KBM-7 (cell line): ENCODE measurements around the gene TAAR5.
A peak's percentile ranks its signal among the peaks of the same experiment; 100 is the strongest.
"Not testable (repeated sequence)": the region's sequence is repeated elsewhere in the genome, so short reads cannot be mapped to it uniquely, and the experiment has no call there.

ENCODE experiments used
- DNase-seq: peaks from one replicate; pipeline ENCODE4 v3.0.0-alpha.2; 2015
- in situ Hi-C: fragments of 300-500 bp; cut with MboI; formaldehyde crosslinking; loops from 2 replicates; pipeline ENCODE4 v1.14.3; 2020; ENCODE audit warnings: low sequenced_read_pairs, low pct_unique_long_range_greater_than_20kb, mixed read lengths

TAAR5 gene, protein sequence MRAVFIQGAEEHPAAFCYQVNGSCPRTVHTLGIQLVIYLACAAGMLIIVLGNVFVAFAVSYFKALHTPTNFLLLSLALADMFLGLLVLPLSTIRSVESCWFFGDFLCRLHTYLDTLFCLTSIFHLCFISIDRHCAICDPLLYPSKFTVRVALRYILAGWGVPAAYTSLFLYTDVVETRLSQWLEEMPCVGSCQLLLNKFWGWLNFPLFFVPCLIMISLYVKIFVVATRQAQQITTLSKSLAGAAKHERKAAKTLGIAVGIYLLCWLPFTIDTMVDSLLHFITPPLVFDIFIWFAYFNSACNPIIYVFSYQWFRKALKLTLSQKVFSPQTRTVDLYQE

DNA sequence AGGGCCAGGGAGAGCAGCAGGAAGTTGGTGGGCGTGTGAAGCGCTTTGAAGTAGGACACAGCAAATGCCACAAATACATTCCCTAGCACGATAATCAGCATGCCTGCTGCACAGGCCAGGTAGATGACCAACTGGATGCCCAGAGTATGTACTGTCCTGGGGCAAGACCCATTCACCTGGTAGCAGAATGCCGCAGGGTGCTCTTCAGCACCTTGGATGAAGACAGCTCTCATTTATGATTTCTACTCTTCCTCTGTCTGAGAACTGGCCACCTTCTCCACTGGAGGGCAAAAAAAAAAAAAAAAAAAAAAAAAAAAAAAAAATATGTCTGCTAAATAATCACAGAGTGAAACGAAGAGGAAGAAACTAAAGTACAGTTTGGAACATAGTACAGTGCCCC lies at the start of gene TAAR5:
TSS of gene TAAR5 (minus strand) at position 288 of the 400 bp plus-strand sequence. CDS start at position 233, 55 bp downstream.
- DNase-seq = no peak
- in situ Hi-C loops = no loop called here

DNA sequence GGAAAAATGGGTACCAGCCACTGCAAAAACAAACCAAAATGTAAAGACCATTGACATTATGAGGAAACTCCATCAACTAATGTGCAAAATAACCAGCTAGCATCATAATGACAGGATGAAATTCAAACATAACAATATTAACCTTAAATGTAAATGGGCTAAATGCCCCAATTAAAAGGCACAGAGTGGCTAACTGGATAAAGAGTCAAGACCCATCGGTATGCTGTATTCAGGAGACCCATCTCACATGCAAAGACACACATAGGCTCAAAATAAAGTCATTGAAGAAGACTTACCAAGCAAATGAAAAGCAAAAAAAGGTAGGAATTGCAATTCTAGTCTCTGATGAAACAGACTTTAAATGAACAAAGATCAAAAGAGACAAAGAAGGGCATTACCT lies 47.6 kb upstream of the TAAR5 start:
- DNase-seq, in situ Hi-C loops: not testable (repeated sequence)

DNA sequence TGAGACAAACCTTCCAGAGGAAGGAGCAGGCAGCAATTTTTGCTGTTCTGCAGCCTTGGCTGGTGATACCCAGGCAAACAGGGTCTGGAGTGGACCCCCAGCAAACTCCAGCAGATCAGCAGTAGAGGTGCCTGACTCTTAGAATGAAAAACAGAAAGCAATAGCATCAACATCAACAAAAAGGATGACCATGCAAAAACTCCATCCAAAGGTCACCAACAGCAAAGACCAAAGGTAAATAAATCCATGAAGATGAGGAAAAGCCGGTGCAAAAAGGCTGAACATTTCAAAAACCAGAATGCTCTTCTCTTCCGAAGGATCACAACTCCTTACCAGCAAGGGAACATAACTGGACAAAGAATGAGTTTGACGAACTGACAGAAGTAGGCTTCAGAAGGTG lies 46.4 kb upstream of the TAAR5 start:
- in situ Hi-C loops, DNase-seq: not testable (repeated sequence)

DNA sequence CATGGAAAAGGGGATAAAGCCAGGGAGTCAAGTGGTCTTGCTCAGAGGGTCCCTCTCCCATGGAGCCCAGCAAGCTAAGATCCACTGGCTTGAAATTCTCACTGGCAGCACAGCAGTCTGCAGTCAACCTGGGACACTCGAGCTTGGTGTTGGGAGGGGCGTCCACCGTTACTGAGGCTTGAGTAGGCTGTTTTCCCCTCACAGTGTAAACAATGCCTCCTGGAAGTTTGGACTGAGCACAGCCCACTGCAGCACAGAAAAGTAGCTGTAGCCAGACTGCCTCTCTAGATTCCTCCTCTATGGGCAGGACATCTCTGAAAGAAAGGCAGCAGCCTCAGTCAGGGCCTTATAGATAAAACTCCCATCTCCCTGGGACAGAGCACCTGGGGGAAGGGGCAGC lies 45.7 kb upstream of the TAAR5 start:
- DNase-seq, in situ Hi-C loops: not testable (repeated sequence)

DNA sequence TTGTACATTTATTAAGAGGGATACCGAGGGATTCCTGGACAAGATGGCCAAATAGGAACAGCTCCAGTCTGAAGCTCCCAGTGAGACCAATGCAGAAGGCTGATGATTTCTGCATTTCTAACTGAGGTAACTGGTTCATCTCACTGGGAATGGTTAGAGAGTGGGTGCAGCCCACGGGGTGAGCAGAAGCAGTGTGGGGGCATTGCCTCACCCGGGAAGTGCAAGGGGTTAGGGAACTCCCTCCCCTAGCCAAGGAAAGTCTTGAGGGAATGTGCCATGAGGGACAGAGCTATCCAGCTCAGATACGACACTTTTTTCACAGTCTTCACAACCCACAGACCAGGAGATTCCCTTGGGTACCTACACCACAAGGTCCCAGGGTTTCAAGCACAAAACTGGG lies 45.3 kb upstream of the TAAR5 start:
- in situ Hi-C loops = no loop called here

DNA sequence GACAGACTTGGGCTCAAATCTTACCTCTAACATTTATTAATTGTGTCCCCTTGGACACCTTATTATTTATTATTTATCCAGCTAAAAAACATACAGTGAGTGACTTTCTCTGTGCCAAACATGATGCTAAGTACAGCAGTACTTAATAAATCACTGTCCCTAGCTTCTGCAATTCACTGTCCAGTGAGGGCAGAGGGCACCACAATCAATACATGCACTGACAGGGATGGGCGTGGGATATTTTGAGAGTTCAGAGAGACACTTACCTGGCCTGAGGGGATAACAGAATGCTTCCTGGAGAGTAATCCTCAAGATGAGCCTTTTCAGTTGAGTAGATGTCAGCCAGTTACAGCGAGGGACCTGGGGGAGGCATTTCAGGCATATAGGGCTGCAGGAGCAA lies 43.8 kb upstream of the TAAR5 start:
- DNase-seq = no peak
- in situ Hi-C loops = no loop called here

More for the DNA sequence above, 45.3 kb upstream of the TAAR5 start:
- no peak for DNase-seq

DNA sequence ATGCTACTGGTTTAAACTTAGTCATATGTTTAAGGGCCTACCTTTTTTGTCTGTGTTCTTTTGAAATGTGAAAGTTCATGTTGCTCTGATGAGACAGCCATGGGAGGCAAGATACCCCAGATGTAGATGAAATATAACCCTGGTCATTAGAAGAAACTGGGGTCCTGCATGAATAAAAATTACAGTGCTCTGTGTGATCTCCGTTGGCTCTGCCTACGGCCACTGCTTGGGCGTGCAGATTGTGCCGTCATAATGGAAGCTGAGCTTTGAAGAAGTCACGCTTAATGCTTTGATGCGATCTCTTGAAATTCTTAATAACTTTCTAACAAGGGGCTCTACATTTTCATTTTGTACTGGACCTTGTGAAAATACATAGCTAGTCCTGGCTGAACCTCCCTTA lies 34.6 kb upstream of the TAAR5 start, which contains the start of gene TAAR2:
TSS of gene TAAR2 (minus strand) at position 101 of the 400 bp plus-strand sequence. CDS start at position 101, 0 bp downstream.
- in situ Hi-C loops = no loop called here
- no peak for DNase-seq

DNA sequence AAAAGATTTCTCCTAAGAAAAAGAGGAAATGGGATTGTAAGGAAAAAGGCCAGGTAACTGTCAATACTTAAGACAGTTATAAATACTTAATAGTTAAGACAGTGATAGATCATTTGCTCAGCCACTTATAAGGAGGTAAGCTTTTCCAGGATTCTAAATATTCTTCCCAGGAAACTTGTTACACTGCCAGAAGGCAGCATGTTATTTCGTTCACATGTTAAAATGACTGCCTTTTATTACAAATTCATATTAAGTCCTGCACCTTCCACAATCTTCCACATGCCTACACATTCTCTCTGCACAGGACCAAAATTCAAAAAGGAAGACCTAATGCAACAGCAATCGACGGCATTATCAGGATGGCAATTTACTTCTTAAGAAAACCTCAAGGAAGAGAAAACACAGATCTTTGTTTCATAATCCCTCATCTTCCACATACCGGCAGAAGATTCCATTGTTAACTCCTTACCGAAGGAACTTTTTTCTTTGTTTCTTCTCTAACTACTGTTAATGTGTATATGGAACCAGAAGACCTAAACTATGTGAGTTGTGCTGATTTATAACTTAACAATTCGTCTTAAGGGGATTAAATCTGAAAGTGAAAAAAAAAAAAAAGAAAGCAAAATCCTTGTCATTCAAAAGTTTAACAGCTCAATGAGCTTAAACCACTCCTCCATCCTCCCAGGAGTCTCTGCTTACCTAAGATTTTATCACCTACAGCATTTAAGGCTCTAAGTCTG lies 33.7 kb upstream of the TAAR5 start:
- DNase-seq = no peak
- in situ Hi-C loops = no loop called here

DNA sequence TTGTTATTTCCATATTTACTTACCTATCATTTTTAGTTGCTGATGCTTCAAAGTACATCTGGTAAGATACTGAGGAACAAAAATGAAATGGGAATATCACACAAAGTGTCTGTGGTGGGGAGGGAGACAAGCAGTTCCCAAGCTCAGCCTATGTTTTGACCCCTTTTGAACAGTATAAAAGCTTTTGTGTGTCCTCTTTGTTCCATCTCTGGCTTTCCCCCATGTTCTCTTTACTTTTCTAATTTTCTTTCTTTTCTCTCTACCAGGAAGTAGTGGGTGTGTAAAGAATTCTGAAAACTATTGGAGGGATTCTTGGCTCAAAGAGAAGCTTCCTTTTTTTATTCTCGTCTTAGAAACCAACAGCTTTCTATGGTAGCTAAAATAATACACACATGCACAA lies 27.1 kb upstream of the TAAR5 start:
- in situ Hi-C loops = no loop called here
- DNase-seq = no peak

DNA sequence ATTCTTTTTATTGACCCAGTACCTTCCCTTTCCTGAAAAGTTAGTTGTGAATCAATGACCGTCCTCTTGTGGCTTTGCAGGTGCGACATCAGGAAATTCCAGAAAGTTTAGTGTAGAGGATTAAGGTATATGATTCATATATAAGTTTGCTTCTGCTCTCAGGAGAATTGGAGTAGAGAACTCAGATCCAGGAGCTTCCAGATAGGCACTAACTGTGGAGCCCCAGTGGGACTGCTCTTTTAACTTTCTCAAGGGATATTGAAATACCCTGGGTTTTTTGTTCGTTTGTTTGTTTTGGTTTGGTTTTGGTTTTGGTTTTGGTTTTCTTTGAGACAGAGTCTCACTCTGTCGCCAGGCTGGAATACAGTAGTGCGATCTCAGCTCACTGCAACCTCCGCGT lies 25.0 kb upstream of the TAAR5 start:
- in situ Hi-C loops = no loop called here
- no peak for DNase-seq

DNA sequence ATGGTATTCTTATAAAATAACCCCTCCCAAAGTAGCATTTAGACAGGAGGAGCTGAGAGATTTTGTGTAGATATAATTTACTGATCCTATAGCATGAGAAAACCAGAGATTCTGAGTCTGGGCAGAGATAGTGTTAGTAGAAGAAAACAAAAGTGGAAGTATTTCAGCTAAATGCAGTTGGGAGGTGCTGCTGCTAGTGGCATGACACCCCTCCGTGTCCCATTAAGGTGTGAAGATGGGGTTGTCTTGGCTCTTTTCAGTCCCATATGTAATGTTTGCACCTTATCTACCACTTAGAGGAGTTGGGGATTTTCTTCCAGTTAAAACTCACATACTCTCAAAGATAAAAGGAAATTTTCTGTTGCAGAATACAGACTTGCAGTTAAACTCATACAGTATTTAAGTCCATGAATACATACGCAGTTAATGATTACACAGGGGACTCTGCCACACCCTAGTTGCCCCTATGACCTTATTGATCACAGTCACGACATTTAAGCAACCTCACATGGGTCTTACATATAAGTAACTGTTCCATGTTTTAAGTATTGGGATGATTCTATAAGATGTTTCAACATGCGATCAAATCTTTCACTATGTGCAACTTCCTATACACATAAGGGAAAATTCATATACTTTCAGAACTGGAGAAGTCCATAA lies 23.0 kb upstream of the TAAR5 start:
- in situ Hi-C loops = no loop called here
- DNase-seq = no peak

DNA sequence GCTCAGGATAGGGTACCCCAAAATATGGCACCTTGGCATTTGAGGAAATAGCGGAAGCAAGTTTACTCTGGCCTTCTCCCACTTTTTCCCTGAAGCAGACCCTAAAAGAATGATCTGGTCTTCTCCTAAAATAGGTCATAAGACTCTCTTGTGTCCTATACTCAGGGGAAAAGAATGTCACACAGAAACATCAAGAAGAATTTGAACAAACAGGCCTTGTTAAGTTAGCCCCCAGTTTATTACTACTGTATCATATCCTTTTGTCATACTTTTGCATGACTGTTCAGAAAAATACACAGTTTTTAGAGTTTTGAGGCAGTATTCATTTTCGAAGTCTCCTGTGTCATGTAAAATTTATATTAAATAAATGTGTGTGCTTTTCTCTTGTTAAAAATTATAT lies 22.1 kb upstream of the TAAR5 start:
- DNase-seq = no peak
- in situ Hi-C loops = no loop called here

DNA sequence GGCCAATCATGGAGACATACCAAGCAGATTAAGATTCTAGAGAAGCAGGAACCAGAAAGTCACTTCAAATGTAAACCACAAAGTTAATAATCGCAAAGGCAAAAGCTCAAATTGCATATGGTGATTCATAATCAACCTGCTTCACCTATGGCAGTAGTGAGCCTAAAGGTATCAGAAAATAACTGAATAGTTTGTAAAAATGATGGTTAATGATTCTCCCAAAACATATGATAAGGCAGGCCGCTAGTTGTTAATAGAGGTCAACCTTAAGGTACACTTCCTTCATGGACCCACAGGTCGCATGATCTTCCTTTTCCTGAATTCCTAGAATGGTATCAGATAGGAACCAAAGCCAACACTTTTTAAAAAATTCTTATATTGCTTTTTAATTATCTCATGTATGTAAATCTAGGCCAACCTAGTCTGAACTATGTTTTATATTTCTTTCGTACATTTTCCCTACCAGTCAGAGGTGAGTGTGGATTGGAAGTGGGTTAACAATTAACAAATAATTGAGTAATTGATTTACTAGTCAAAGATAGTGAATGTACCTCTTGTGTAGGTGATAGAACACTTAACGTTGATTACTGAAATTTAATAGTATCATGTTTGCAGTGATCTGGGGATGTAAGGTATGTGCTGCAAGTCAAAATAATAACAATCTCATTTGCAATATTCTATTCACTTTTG lies 18.1 kb upstream of the TAAR5 start:
- no peak for DNase-seq
- in situ Hi-C loops = no loop called here

DNA sequence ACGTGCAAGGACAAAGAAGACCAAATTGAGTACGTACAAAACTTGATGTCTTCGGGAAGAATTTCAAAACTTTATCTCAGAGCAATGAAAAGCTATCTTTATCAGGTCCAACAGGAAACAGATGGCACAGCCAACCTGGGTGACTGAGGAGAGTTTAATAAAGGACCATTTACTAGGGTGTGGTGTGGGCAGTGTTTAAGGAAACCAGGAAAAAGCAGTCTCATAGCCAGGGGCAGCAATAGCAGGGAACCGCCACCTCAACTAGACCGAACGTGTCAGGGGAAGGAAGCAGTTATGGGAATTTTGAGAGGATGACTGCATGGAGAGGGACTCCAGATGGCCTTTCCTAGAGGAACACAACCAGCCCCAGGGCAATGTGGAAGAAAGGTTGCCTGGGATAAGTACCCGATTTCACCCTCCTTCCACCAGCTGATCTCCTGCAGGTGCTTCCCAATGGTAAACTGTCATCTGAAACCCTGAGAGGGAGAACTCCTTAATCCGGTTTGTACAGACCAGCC lies 15.2 kb upstream of the TAAR5 start:
- no peak for DNase-seq

DNA sequence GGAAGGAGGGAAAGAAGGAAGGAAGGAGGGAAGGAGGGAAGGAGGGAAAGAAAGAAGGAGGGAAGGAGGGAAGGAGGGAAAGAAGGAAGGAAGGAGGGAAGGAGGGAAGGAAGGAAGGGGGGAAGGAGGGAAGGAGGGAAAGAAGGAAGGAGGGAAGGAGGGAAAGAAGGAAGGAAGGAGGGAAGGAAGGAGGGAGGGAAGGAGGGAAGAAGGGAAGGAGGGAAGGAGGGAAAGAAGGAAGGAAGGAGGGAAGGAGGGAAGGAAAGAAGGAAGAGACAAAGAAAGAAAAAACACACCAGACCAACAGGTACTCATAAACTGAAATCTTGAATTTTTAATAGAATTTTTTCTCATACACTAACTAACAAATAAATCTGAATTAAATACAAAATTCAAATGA lies 11.4 kb upstream of the TAAR5 start:
- in situ Hi-C loops, DNase-seq: not testable (repeated sequence)

More for the DNA sequence above, 15.2 kb upstream of the TAAR5 start:
- in situ Hi-C loops = no loop called here

DNA sequence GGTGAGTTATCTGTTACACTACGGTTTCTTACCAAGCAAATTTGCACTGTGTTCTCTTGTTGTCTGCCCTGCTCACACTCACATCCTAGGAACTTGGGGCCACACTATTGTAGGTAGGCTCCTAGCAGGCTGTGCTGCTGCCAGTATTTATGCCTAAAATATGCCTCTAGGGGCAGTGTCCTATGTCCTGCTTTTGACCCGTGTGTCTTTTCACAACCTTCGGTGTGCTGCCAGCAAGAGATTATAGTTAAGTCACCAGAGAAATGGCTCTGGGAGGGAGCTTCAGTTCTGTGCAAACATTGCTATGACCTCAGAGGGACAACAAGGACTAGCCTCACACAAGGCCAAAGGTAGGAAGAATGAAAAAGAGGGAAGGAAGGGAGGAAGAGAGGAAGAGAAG lies 8.9 kb upstream of the TAAR5 start:
- in situ Hi-C loops = no loop called here
- peak; percentile 10 for DNase-seq

DNA sequence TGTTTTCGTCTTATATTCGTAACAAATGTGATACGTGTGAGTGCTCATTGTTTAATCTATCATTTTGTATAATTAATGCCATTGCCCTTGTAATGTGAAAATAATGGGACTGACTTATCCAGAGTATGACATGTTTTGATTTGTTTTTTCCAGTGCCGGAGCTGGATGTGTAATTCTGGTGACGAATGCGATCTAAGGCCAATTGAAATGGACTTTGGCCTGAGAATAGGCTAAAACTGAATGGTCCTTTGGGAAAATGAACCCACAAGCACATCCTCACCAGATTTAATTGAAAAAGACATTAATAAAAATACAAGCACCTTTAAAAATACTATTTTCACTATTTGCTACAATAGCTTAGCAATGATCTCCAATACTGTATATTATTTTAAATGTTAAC lies 6.7 kb upstream of the TAAR5 start:
- in situ Hi-C loops = no loop called here

DNA sequence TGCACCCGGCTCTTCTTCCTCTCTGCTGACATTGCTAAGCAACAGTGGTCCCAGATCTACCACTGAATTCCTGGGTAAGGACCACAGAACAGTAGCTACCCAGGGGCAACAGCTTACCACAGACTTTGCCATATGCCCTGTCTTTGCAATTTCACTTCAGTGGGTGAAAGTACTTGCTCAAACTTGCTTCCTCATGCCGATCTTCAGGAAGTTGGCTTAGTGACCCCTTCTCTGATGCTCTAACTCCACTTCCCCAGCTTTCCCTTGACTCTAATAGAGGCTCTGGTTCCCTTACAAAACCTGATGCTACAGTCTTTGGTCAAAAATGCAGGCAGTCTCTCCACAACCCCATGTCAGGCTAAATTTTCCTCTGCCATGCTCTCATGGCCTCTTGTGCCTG lies 3.3 kb upstream of the TAAR5 start:
- DNase-seq = no peak
- in situ Hi-C loops = no loop called here

More for the DNA sequence above, 6.7 kb upstream of the TAAR5 start:
- no peak for DNase-seq

DNA sequence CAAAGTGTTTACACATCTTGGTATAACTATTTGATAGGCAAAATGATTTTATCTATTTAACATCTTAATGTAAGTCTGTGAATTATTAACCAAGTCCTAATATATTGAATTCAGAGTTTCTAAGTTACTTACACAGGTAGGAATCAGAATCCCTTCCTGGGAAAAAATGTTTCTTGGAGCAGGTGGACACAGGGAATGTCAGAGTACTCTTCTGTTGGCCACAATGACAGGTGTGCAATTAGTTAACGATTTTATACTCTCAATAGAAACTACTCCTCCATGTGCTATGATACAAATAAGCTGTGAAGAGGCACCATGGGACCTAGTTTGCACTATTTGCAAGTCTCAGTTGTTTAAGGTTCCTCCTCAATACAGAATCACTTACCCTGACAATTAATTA lies 821 bp upstream of the TAAR5 start:
- in situ Hi-C loops = no loop called here
- no peak for DNase-seq
